ENCODE data around the gene SPG7. TPM values are rescaled to one million over a fixed set of nuclear protein-coding genes. Genes with fewer than 3 reads are reported as not detected.

SPG7 gene
- polyA plus RNA-seq, 1 experiment = 50.1 TPM

GRCh38 chr16:89581045-89581695 lies 73.0 kb downstream of the SPG7 start:
- Histone ChIP-seq H3K27me3 (ENCODE audit: control insufficient read depth, insufficient read depth, low read length) (no peaks in the 10 kb centered on the region), H3K4me3 (ENCODE audit: low read depth, low read length) (no peak overlapping the region), H3K27ac (ENCODE audit: low read depth, low read length) (peak overlapping the region; percentile 97), H3K9me3 (ENCODE audit: control insufficient read depth, insufficient read depth, low read length) (peaks cover 10% of the 10 kb centered on the region)
- ChIA-PET CTCF (no interaction called here), POLR2A (interaction anchor here (0.6 to 1.2 kb wide), 4 partner anchors 15 to 71 kb away, joined by 3 to 17 read pairs (median 6); no protein-coding TSS in a partner anchor)
- TF ChIP-seq CTCF (IDR thresholded peaks at IDR 0.05; ENCODE audit: low read depth, low read length) = no peak
- DNase-seq (ENCODE audit: low read depth, low spot score) = peak; percentile 96

DNA sequence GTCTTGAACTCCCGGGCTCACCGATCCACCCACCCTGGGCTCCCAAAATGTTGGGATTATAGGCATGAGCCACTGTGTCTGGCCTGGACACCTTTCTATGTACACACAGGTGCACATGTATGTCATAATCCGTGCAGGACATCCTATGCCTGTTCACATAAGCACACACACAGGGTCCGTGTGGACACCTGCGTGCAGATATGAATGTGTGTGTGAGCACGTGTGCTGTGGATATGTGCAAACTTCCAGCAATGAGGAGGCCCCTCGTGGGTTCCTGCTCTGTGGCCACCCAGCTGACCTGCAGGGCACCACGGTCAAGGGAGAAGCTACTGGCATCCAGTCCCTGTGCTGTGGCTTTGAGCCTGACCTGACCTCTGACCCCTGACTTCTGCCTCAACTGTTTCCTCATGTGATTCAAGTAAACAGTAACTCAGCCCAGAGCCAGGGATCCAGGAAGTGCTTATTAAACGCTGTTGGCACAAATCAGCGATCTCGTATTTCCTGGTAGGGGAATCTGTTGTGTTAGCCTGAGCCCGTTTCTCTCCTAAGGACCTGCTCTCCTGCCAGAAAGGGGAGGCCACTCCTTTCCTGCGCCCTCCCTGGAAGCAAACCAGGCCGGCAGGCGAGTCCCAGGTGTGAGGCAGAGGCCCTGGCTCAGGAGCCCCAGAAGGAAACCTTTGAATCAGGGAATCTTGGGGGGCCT lies 73.8 kb downstream of the SPG7 start:
- ChIA-PET CTCF (no interaction called here), POLR2A (interaction anchor here (0.6 to 1.2 kb wide), 4 partner anchors 16 to 71 kb away, joined by 3 to 17 read pairs (median 6); no protein-coding TSS in a partner anchor)
- no peak for TF ChIP-seq CTCF (IDR thresholded peaks at IDR 0.05; ENCODE audit: low read depth, low read length)
- H3K4me3 ChIP-seq (ENCODE audit: low read depth, low read length) = no peak overlapping the region
- peaks cover 14% of the 10 kb centered on the region for H3K9me3 ChIP-seq (ENCODE audit: control insufficient read depth, insufficient read depth, low read length)
- peak overlapping the region; percentile 97 for H3K27ac ChIP-seq (ENCODE audit: low read depth, low read length)
- no peaks in the 10 kb centered on the region for H3K27me3 ChIP-seq (ENCODE audit: control insufficient read depth, insufficient read depth, low read length)
- no peak for DNase-seq (ENCODE audit: low read depth, low spot score)

- ChIA-PET CTCF (no interaction called here), POLR2A (no interaction called here)
- DNase-seq (ENCODE audit: low read depth, low spot score) = no peak
These were observed 74.5 kb downstream of the SPG7 start for GRCh38 chr16:89582614-89583196.

GRCh38 chr16:89583197-89583894 lies 75.1 kb downstream of the SPG7 start:
- Histone ChIP-seq H3K27me3 (ENCODE audit: control insufficient read depth, insufficient read depth, low read length) (no peaks in the 10 kb centered on the region), H3K4me3 (ENCODE audit: low read depth, low read length) (no peak overlapping the region), H3K9me3 (ENCODE audit: control insufficient read depth, insufficient read depth, low read length) (peaks cover 19% of the 10 kb centered on the region), H3K27ac (ENCODE audit: low read depth, low read length) (no peak overlapping the region)
- POLR2A ChIA-PET = no interaction called here
- CTCF ChIA-PET = interaction anchor here (0.5 kb wide), 1 partner anchor 261 kb away, joined by 3 read pairs; no protein-coding TSS in a partner anchor
- no peak for DNase-seq (ENCODE audit: low read depth, low spot score)
- no peak for TF ChIP-seq CTCF (IDR thresholded peaks at IDR 0.05; ENCODE audit: low read depth, low read length)

More at GRCh38 chr16:89582614-89583196, 74.5 kb downstream of the SPG7 start:
- Histone ChIP-seq H3K4me3 (ENCODE audit: low read depth, low read length) (no peak overlapping the region), H3K27me3 (ENCODE audit: control insufficient read depth, insufficient read depth, low read length) (no peaks in the 10 kb centered on the region), H3K27ac (ENCODE audit: low read depth, low read length) (peak overlapping the region; percentile 97), H3K9me3 (ENCODE audit: control insufficient read depth, insufficient read depth, low read length) (peaks cover 19% of the 10 kb centered on the region)
- TF ChIP-seq CTCF (IDR thresholded peaks at IDR 0.05; ENCODE audit: low read depth, low read length) = no peak
